ENCODE measurements around the gene PRKCE. TPM values are rescaled to one million over a fixed set of nuclear protein-coding genes. Genes with fewer than 3 reads are reported as not detected.

PRKCE gene
- polyA plus RNA-seq, 3 donors, result 1.3 to 7.7 (median 2.3) TPM

GRCh38 chr2:45605116-45605515 lies 46.4 kb upstream of the PRKCE start:
- no CpG with 5 or more reads among the region's 2 CpGs for WGBS (ENCODE audit: insufficient coverage)
- Histone ChIP-seq H3K79me2 (ENCODE audit: insufficient read depth, low read length) (peaks cover 35% of the 10 kb centered on the region), H2AFZ (ENCODE audit: insufficient read depth, low read depth, low read length, poor library complexity, severe bottlenecking) (no peak overlapping the region), H3K4me3 (replicated peaks in 1 of 3; ENCODE audit: low read depth in 2 of 3, low read length in 3 of 3) (no peak overlapping the region), H3K27me3 (ENCODE audit: control insufficient read depth in 2 of 2, insufficient read depth in 2 of 2, low read length in 2 of 2) (no peaks in the 10 kb centered on the region), H4K20me1 (ENCODE audit: insufficient read depth, low read length) (no peaks in the 10 kb centered on the region), H3K4me2 (replicated peaks; ENCODE audit: extremely low read depth, low read length, poor library complexity, severe bottlenecking) (no peak overlapping the region), H3K9ac (ENCODE audit: insufficient read depth, low read length, poor library complexity, severe bottlenecking) (no peak overlapping the region), H3K36me3 (replicated peaks in 1 of 2; ENCODE audit: control insufficient read depth in 1 of 2, insufficient read depth in 2 of 2, low read length in 2 of 2) (peaks cover 24 to 40% of the 10 kb centered on the region in 2 donors), H3K27ac (ENCODE audit: low read depth in 1 of 2, low read length in 2 of 2) (no peak overlapping the region), H3K9me3 (replicated peaks in 1 of 2; ENCODE audit: control insufficient read depth in 1 of 2, insufficient read depth in 1 of 2, low read length in 2 of 2) (no peaks in the 10 kb centered on the region), H3K4me1 (ENCODE audit: control insufficient read depth in 1 of 2, insufficient read depth in 2 of 2, low read length in 2 of 2) (peaks cover 4 to 8% of the 10 kb centered on the region in 2 donors)
- H3K9me3 Mint-ChIP-seq, result no peaks in the 10 kb centered on the region
- H3K27ac Mint-ChIP-seq, result no peak overlapping the region
- peaks cover 18% of the 10 kb centered on the region for H3K4me1 Mint-ChIP-seq
- H3K4me3 Mint-ChIP-seq, result no peak overlapping the region
- no peak for DNase-seq
- H3K36me3 Mint-ChIP-seq, result peaks cover 37 to 40% of the 10 kb centered on the region in 2 donors
- no peak for TF ChIP-seq CTCF (IDR thresholded peaks at IDR 0.05)
- no peaks in the 10 kb centered on the region for H3K27me3 Mint-ChIP-seq (ENCODE audit: low read depth in 3 of 3)
- intact Hi-C loops (cut with micrococcal nuclease), result no loop called here

- H3K36me3 Mint-ChIP-seq, result peaks cover 21 to 25% of the 10 kb centered on the region in 2 donors
- Histone ChIP-seq H3K4me2 (replicated peaks; ENCODE audit: extremely low read depth, low read length, poor library complexity, severe bottlenecking) (no peak overlapping the region), H3K9me3 (replicated peaks in 1 of 2; ENCODE audit: control insufficient read depth in 1 of 2, insufficient read depth in 1 of 2, low read length in 2 of 2) (no peaks in the 10 kb centered on the region), H3K27me3 (ENCODE audit: control insufficient read depth in 2 of 2, insufficient read depth in 2 of 2, low read length in 2 of 2) (no peaks in the 10 kb centered on the region), H3K36me3 (replicated peaks in 1 of 2; ENCODE audit: control insufficient read depth in 1 of 2, insufficient read depth in 2 of 2, low read length in 2 of 2) (peaks cover 11 to 23% of the 10 kb centered on the region in 2 donors), H2AFZ (ENCODE audit: insufficient read depth, low read depth, low read length, poor library complexity, severe bottlenecking) (no peak overlapping the region), H3K79me2 (ENCODE audit: insufficient read depth, low read length) (peaks cover 35% of the 10 kb centered on the region), H3K9ac (ENCODE audit: insufficient read depth, low read length, poor library complexity, severe bottlenecking) (no peak overlapping the region), H4K20me1 (ENCODE audit: insufficient read depth, low read length) (no peaks in the 10 kb centered on the region), H3K4me1 (ENCODE audit: control insufficient read depth in 1 of 2, insufficient read depth in 2 of 2, low read length in 2 of 2) (peaks cover 12 to 17% of the 10 kb centered on the region in 2 donors), H3K4me3 (replicated peaks in 1 of 3; ENCODE audit: low read depth in 2 of 3, low read length in 3 of 3) (no peak overlapping the region), H3K27ac (ENCODE audit: low read depth in 1 of 2, low read length in 2 of 2) (no peak overlapping the region)
- no peak overlapping the region for H3K4me3 Mint-ChIP-seq
- WGBS (ENCODE audit: insufficient coverage), result no CpG with 5 or more reads among the region's 1 CpG
- H3K27me3 Mint-ChIP-seq (ENCODE audit: low read depth in 3 of 3), result no peaks in the 10 kb centered on the region
- peaks cover 26% of the 10 kb centered on the region for H3K4me1 Mint-ChIP-seq
- DNase-seq, result peak in 1 of 3 donors; percentile 61
- intact Hi-C loops (cut with micrococcal nuclease), result no loop called here
- H3K9me3 Mint-ChIP-seq, result no peaks in the 10 kb centered on the region
- H3K27ac Mint-ChIP-seq, result peak overlapping the region in 3 of 7 donors; percentile 68 to 79 (median 72)
- no peak for TF ChIP-seq CTCF (IDR thresholded peaks at IDR 0.05)
These were observed 44.7 kb upstream of the PRKCE start for GRCh38 chr2:45606796-45607195.
